Stimulated activated CD4-positive, alpha-beta T cell treated with anti-CD3 and anti-CD28 coated beads, TNF-alpha, amount 100 ng/mL, for 1 hour (primary cell): ENCODE results near the gene IZUMO2.
"Not testable (repeated sequence)": the region's sequence is repeated elsewhere in the genome, so short reads cannot be mapped to it uniquely, and the experiment has no call there.

Experiments used
- DNase-seq, 3 donors: peaks; one replicate each; pipeline ENCODE4 v3.0.0-alpha.2; 2020; ENCODE audit warnings: low read depth in 3 of 3, low spot score in 1 of 3

Gene IZUMO2

DNA sequence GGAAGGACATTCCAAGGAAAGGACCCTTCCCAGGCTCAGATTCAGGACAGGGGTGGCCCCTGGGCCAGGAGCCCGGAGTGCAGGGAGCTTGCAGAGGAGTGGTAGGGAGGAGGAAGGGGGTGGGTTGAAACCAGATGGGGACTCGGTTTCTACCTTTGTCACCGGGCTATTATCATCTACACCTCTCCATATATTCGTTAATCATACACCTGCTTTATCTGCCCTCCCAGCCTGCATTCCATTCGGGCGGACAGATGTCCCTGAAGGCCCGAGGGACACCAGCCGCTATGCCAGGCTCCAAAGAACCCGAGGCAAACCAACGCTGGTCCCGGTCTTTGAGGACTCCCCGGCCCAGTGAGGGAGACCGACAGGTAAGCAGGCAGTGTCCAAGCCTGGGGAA is 24.9 kb upstream of the IZUMO2 start:
- DNase-seq, result no peak

DNA sequence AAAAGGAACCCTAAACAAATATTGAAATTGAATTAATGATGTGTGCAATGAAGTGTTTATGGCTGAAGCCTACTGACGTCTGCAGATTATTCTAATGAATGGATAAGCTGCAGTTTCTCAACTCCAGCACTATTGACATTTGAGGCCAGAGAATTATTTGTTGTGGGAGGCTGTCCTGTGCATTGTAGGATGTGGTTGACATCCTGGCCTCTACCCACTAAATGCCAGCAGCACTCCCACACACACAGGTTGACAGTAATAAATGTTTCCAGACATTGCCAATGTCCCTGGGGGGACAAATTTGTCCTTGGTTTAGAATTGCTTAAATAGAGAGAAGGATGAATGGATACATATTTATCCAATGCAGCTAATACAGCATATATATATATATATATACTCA is 21.1 kb upstream of the IZUMO2 start:
- DNase-seq, result no peak

DNA sequence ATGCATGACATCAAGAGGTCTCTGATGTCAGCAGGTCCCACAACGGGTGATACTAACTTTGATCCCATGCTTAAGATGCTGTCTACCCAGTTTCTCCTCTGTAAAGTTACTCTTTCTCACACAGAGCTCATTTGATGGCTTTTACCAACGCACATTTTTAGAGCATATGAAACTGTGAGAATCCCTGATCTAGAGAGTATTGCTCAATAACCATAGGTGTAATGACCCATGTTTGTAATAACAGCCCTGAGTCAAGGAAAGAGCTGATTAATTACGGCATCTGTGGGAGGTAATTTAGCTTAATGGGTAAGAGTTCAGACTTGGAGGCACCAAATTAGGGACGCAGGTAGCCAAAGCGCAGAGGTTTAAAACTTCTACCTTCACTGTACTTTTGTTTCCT is 18.0 kb upstream of the IZUMO2 start:
- DNase-seq, result no peak

DNA sequence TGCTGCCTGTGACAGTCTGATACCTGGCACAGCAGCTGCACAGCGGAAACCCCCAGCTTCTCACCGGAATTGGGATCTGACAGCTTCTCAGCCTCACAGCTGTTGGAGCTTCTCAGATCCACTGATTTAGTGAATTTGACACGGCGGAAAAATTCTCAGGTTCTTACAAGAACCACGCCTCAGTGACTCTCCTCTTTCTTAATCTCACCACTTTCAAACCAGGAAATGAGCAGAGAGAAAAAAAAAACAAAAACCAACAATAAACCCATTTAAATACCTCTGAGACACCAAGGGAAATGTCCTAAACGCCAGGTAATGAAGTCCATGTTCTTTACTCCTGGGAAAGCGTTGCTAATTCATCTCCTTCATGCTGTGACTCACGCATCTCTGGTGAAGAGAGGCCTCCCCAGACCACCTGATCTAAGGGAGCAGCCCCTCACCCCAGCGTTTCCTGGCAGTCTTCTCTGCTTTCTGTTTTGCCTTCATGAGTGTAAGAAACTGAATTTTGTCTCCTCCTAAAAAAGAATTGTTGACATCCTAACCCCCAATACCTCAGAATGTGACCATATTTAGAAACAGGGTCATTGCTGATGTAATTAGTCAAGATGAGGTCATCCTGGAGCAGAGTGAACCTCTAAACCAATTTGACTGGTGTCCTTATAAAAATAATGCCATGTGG is 15.9 kb upstream of the IZUMO2 start:
- no peak for DNase-seq

DNA sequence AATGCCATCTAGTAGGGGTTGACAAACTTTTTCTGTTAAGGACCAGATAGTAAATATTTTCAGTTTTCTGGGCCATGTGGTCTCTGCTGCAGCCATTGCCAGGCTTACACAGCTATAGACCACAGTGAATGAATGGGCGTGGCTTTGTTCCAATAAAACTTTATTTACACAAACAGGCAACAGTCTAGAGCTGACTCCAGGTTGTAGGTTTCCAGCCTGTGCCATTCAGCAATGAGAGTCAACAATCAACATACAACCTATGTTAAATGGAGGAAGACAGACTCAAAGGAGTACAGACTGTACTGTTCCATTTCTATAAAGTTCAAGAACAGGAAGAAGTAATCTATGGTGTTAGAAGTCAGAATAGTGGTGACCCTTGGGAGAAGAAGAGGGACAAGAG is 15.2 kb upstream of the IZUMO2 start:
- no peak for DNase-seq

DNA sequence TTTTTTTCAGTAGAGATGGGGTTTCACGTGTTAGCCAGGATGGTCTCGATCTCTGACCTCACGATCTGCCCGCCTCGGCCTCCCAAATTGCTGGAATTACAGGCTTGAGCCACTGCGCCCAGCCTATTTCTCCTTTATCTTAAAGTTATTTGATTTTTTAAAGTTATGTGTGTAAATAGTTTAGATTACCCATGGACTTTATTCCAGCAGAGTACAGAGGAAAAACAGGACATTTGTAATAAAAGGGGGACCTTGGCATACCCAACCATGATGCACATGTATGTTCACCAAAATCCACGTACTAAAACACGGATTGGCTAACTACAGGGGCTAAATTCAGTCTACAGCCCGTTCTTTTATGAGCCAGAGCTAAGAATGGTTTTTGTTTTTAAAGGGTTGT is 13.7 kb upstream of the IZUMO2 start:
- no peak for DNase-seq

DNA sequence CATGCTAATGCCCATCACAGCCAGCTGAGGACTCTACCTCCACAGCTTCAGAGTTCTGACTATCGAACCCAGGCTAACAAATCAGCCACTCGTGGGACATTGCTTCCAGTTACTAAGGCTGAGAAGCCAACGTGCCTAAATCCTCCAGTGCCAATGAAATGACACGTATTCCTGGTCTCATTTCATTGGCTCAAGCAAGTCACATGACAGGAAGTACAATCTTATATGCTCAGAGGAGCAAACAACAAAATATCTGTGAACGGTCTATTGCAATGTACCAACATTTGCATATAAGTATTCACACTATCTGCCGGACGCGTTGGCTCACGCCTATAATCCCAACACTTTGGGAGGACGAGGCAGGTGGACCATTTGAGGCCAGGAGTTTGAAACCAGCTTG is 12.8 kb upstream of the IZUMO2 start:
- DNase-seq, result no peak

DNA sequence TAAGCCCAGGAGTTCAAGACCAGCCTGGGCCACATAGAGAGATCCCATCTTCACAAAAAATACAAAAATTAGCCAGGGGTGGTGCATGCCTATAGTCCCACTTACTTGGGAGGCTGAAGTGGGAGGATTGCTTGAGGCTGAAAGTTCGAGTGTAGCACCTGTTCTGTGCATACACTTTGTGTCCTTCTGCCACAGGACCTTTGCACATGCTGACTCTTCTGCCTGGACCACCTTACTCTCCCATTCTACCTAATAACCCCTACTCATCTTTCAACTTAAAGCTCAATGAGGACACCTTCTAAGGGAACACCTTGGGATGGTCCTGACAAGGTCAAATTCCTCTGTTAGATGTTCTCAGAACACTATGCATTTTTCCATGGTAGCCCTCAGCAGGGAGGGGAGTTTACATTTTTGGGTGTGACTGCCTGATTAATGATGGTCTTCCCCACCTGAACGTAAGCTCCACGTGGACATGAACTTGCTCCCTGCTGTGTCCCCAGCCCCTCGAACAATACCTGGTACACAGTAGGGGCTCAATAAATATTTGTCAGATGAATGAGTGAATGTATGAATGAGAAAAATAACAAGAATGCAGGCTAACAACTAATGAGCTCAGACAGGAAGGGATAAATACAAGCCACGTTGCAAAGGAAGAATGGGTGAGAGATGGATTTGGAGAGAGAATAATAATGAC is 11.2 kb upstream of the IZUMO2 start:
- no peak for DNase-seq

DNA sequence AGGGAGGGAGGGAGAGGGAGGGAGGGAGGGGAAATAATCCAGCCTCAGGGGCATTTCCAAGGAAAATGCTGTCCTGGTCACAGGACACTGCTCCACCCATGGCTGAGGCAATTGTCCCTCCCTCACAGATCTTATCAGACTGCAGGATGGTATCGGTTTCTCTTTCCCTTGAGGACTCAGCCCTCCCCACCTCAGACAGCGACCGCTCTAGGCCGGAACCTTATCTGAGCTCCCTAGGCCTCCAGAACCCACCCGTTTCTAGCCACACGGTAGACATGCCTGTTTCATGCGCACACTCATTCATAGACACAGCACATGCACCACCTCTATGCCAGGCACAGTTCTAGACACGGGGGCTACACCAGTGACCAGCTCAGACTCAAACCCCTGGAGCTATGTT is 10.0 kb upstream of the IZUMO2 start:
- DNase-seq, result no peak

DNA sequence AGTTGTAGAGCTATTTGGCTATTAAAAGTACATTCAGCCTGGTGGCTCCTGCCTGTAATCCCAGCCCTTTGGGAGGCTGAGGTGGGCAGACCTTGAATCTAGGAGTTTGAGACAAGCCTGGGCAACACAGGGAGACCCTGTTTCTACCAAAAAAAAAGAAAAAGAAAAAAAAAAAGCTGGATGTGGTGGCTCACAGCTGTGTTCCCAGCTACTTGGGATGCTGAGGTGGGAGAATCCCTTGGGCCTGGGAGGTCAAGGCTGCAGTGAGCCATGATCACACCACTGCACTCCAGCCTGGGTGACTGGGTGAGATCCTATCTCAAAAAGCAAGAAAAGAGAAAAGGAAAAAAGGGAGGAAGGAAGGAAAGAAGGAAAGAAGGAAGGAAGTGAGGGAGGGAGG is 9.6 kb upstream of the IZUMO2 start:
- DNase-seq, result no peak

DNA sequence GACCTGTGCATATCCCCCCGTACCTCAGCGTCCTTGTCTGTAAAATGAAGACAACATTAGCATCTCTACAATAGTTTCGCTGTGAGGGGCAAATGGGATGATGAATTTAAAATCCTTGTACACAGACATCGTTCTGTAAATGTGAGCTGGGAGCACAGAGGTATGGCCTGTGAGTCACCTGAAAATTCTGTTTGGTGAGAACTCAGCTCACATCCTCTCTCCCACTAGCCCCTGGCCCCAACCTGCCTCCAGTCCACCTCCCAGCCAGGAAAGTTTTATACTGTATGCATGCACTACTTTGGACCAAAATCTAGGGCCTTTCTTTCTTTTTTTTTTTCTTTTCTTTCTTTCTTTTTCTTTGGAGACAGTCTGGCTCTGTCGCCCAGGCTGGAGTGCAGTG is 8.7 kb upstream of the IZUMO2 start:
- DNase-seq, result no peak

DNA sequence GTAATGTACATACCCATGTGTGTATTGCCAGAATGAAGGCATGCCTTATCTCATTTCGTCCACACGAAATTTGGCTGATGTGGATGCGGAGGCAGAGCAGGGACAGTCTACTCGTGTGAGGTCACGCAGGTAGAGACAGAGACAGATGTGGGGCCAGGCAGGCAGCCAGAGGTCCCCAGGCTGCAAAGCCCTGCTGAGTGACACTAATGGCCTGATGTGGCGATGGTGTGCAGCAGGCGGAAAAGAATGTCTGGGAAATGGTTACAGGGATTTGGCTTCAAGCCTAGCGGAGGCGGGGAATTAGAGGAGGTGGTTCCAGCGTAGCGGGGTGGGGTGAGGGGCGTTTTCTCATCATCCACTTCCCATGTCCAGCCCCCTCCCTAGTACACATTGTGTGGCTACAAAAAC is 4.2 kb upstream of the IZUMO2 start:
- DNase-seq, result no peak

DNA sequence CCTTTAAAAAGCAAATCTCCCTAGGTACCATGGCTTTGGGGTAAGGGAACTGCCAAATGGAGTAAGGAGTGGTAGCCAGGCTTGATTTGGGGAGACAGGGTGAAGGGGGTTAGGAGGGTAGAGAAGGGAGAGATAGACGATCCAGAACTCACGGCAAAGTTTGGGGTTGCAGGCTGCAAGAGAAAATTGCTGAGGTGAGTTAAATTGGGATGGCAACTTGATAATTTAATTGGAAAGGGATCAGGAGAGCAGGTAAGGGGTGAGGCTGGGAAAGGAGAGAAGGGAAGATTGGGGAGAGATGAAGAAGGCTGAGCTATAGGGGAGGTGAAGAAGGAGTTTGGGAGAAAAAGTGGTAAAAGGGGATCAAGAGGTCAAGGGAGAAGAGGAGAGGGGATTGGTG is 4.0 kb downstream of the IZUMO2 start:
- no peak for DNase-seq

DNA sequence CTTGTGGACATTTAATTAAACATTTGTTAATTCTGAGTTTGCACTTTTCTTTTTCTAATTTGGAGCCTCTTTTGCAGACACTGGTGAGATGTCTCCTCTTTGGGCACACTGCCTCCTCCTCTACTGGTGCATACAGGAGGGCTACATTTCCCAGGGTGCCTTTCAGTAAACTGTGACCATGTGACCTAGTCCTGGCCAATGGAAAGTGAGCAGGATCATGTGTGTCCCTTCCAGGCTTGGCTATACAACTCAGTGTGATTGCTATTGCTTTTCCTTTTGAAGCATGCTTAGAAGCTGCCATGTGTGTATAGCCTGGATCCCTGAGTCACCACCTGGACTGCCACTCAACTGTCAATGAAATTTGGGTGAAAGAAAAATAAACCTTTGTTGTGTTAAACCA is 4.5 kb downstream of the IZUMO2 start:
- DNase-seq, result no peak

DNA sequence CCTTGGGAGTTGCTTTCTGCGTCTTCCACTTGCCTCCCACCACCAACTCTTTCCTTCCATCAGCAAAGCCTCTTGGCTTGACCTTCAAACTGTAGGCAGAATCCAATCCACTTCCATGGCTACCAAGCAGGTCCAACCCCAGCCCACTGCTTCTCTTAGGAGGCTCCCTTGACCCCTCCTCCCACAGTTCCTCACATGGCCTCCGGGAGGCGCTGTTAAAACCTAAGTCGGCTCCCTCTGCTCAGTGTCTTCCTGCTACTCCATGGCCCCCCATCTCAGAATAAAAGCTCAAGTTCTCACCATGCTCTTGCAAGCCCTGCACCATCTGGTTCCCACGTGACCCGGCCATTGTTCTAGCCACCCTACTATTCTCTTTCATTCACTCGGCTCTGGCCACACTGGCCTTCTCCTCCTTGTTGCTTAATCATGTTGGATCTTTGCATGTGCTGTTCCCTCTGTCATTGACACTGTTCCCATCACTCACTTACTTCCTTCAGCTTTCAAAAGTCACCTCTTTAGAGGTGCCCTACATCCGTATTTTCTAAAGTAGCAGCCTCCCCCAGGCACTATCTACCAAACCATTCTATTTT is 7.5 kb downstream of the IZUMO2 start:
- DNase-seq, result no peak

DNA sequence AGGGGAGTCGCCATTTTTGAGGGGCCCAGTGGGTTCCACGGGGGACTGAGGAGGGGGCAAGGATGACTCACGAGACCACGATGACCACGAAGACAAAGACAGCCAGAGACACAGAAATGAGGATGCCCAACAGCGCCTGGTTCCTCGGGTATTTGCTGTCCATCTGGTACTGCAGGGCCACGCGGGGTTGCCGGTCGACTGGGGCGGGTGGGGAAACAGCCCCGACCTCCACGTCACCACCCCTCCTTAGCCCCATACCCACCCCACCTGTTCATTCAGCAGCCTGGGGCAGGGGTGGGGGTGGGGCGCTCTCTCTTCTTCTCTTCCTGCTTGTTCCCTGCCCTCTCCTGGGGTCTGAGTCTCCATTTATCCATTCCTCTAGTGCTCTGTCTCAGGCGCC is 8.6 kb downstream of the IZUMO2 start:
- DNase-seq, result no peak

DNA sequence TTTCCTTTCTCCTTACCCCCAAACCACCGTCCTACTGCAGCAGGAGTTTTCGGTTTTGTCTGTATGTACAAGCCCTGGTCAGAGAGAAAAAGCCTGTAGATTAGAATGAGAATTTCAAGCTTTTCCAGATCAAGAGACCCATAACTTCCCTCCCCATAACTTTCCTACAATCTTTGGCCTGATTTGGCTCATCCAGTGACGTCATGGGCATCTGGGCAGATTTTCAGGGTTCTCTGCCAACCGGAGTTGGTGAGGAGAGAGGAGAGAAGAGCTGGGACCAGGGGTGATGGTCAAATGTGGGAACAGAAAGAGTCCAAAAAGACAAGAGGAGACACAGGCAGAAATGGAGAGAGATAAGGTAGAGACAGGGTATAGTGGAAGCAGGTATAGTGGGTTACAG is 10.5 kb downstream of the IZUMO2 start:
- DNase-seq, result no peak

DNA sequence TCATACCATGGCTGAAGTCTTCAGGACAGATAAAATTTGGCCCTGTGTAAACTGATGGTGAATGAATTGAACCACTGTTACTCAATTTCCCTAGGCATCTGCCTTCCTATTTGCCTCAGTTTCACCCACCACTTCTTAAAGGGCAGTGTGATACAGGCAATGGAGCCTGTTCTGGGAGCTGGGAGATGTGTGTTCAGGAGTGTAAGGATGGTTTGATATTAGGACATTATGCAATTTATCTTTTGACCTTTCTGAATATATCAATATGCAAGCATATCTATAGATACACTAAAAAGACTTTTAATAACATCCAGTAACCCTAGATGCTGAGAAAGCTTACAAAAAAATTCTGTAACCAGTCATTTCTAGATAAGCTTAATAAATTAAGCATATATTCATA is 14.6 kb downstream of the IZUMO2 start:
- no peak for DNase-seq

DNA sequence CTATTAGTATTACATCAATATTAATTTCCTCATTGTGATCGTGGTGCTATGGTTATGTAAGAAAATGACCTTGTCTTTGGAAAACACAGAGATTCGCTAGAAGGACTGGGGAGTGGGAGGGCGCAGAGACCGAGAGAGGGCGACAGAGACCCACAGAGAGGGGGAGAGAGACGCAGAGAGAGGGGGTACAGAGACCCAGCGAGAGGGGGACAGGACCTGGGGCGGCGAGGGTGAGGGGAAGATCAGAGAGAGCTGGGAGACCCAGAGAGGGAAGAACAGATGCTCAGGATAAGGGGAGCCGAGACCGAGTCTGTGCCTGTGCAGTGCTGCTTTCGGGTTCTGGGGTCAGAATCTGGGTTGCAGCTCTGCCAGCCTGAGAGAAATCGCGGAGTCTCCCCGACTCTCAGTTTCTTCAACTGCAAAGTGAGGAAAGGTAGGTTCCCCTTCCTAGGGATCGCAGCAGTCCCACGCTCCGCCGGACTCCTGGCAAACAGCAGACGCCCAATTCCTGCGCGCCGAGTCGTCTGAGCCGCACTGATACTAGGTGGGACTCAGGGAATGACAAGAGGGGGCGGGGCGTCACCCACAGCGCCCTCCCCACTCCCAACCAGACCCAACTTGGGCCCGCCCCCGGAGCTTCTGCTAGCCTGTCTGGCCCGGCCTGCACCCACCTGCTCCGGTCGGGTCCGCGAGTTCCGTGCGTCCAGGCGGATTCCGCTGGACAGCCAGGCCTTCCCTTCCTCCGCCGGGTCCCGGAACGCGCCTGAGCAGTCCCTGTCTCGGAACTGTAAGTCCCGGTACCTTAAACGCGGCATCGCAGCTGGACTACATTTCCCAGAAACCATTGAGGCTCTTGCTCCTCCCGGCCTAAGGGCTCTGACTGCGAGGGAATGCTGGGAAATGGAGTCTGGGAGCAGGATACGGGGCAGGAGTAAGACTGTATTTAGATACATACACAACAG is 15.3 kb downstream of the IZUMO2 start:
- DNase-seq, result peak in 2 of 3 donors; percentile 38 to 46

DNA sequence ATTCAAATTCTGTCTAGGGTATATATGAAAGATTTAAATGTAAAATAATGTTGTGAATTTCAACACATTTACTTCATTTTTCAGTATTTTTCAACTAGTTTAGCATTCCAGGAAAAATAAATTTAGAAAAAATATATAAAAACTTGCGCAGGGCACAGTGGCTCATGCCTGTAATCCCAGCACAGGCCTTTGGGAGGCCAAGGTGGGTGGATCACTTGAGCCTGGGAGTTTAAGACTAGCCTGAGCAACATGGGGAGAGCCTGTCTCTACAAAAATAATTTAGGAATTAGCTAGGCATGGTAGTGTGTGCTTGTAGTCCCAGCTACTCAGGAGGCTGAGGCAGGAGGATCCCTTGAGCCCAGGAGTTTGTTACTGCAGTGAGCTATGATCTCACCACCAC is 21.2 kb downstream of the IZUMO2 start:
- DNase-seq, result not testable (repeated sequence)

DNA sequence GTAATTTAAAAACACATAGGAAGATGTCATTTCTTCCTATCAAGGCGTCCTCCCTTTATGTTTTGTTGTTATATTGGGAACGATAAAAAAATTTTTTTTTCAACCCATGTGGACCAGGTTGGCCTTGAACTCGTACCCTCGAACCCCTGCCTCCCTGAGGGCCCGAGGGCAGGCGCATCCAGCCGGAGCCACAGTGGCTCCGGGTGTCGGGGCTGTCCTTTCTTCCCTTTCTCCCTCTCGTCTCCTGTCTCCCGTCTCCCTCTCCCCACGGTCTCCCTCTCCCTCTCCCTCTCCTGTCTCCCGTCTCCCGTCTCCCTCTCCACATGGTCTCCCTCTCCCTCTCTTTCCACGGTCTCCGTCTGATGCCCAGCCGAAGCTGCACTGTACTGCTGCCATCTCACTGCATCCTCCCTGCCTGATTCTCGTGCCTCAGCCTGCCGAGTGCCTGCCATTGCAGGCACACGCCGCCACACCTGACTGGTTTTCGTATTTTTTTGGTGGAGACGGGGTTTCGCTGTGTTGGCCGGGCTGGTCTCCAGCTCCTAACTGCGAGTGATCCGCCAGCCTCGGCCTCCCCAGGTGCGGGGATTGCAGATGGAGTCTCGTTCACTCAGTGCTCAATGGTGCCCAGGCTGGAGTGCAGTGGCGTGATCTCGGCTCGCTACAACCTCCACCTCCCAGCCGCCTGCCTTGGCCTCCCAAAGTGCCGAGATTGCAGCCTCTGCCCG is 22.8 kb downstream of the IZUMO2 start:
- DNase-seq, result not testable (repeated sequence)
